Mucosa of descending colon (tissue), 3 donors: Measurements from ENCODE around the gene IQCC. TPM values are rescaled to one million over a fixed set of nuclear protein-coding genes. Genes with fewer than 3 reads are reported as not detected.

ENCODE experiments used
- ATAC-seq: fragments of 200-7000 bp; cut with Tn5 transposase; one replicate; pipeline ENCODE4 v1.9.1; 2020; ENCODE audit warnings: mild to moderate bottlenecking, moderate library complexity
- DNase-seq, 3 donors: peaks; one replicate each; pipeline ENCODE4 v3.0.0-alpha.2; 2020
- H3K36me3 ChIP-seq: fragments of 200-600 bp; one replicate; pipeline ENCODE4 v1.8.0; 2021; ENCODE audit warnings: low read depth, mild to moderate bottlenecking
- H3K4me1 ChIP-seq: fragments of 200-600 bp; one replicate; pipeline ENCODE4 v1.8.0; 2021; ENCODE audit warnings: low read depth, mild to moderate bottlenecking
- H3K4me3 ChIP-seq: fragments of 200-600 bp; one replicate; pipeline ENCODE4 v1.8.0; 2021; ENCODE audit warnings: mild to moderate bottlenecking
- H3K9me3 ChIP-seq: fragments of 200-600 bp; one replicate; pipeline ENCODE4 v1.8.0; 2021; ENCODE audit warnings: mild to moderate bottlenecking
- CTCF ChIP-seq: fragments of 200-600 bp; IDR thresholded peaks from one replicate; pipeline ENCODE4 v1.8.0; 2022; ENCODE audit warnings: antibody characterized with exemption, mild to moderate bottlenecking
- intact Hi-C, 2 donors: fragments of 100-400 bp; cut with DNase I in 1 of 2; cut with micrococcal nuclease in 1 of 2; formaldehyde crosslinking; loops; one replicate each; pipeline versions ENCODE4 v1.11.0 to v1.11.1; 2022; cut with DNase I, micrococcal nuclease
- total RNA-seq, 3 donors: library from RNA; stranded (reverse); fragmentation: NEBNext Ultra II Directional in 2 of 3; extraction: Animal tissue kit (Norgen Biotek cat#: 25700) in 2 of 3; gene quantifications; one replicate each; pipeline versions ENCODE4 v1.2.1 to v1.2.4, GENCODE V29; 2021 to 2023
- donor health status: DM: no; HTN: no; CAD: no; lungs with moderate emphysema.
- donor health status: DM: no; HTN: no; CAD: no.
- donor health status: DM: no; HTN: yes; CAD: no.

The IQCC gene
- total RNA-seq, 3 donors from 2014 or later = 1.1 to 2.2 (median 1.9) TPM

GRCh38 chr1:32192220-32192948 lies 13.1 kb upstream of the IQCC start:
- H3K9me3 ChIP-seq = no peaks in the 10 kb centered on the region
- H3K4me1 ChIP-seq = no peaks in the 10 kb centered on the region
- DNase-seq = no peak
- intact Hi-C loops = no loop called here
- no peak overlapping the region for H3K4me3 ChIP-seq
- peaks cover 25% of the 10 kb centered on the region for H3K36me3 ChIP-seq
- no peak for TF ChIP-seq CTCF
- ATAC-seq = no peak

GRCh38 chr1:32194984-32195383 lies 10.5 kb upstream of the IQCC start:
- ATAC-seq = no peak
- intact Hi-C loops = no loop called here

GRCh38 chr1:32195531-32195930 lies 9.9 kb upstream of the IQCC start:
- intact Hi-C loops = no loop called here
- no peaks in the 10 kb centered on the region for H3K9me3 ChIP-seq
- H3K36me3 ChIP-seq = peaks cover 9% of the 10 kb centered on the region
- TF ChIP-seq CTCF = no peak
- H3K4me1 ChIP-seq = no peaks in the 10 kb centered on the region
- no peak for DNase-seq
- ATAC-seq = no peak
- no peak overlapping the region for H3K4me3 ChIP-seq

More at GRCh38 chr1:32194984-32195383, 10.5 kb upstream of the IQCC start:
- no peak for TF ChIP-seq CTCF
- no peak for DNase-seq
- Histone ChIP-seq H3K4me3 (no peak overlapping the region), H3K36me3 (peaks cover 13% of the 10 kb centered on the region), H3K4me1 (no peaks in the 10 kb centered on the region), H3K9me3 (no peaks in the 10 kb centered on the region)

GRCh38 chr1:32195972-32196823 lies 9.3 kb upstream of the IQCC start:
- Histone ChIP-seq H3K4me3 (no peak overlapping the region), H3K36me3 (peaks cover 9% of the 10 kb centered on the region), H3K4me1 (peaks cover under 1% of the 10 kb centered on the region), H3K9me3 (no peaks in the 10 kb centered on the region)
- intact Hi-C loops = no loop called here
- no peak for TF ChIP-seq CTCF
- DNase-seq (no peak), ATAC-seq (no peak)

GRCh38 chr1:32197074-32197473 lies 8.4 kb upstream of the IQCC start:
- intact Hi-C loops = no loop called here
- no peaks in the 10 kb centered on the region for H3K9me3 ChIP-seq
- no peak for TF ChIP-seq CTCF
- peaks cover 7% of the 10 kb centered on the region for H3K36me3 ChIP-seq
- ATAC-seq (no peak), DNase-seq (no peak)
- H3K4me3 ChIP-seq = no peak overlapping the region
- peaks cover 7% of the 10 kb centered on the region for H3K4me1 ChIP-seq
